Stimulated activated CD4-positive, alpha-beta T cell treated with anti-CD3 and anti-CD28 coated beads, TNF-alpha, amount 100 ng/mL, for 4 hours (primary cell): ENCODE data around the gene HOXA3.

ENCODE experiments used
- DNase-seq, 3 experiments: peaks; one replicate each; pipeline ENCODE4 v3.0.0-alpha.2; 2020; ENCODE audit warnings: low read depth in 3 of 3

The HOXA3 gene

GRCh38 chr7:27189295-27189996, 37.1 kb upstream of the HOXA3 start:
- no peak for DNase-seq

- no peak for DNase-seq
Measured at GRCh38 chr7:27188386-27189294, 36.3 kb upstream of the HOXA3 start.

GRCh38 chr7:27187475-27188385, 35.3 kb upstream of the HOXA3 start:
- no peak for DNase-seq

GRCh38 chr7:27186668-27187474, 34.5 kb upstream of the HOXA3 start:
- no peak for DNase-seq

- no peak for DNase-seq
Measured at GRCh38 chr7:27185854-27186667, 33.7 kb upstream of the HOXA3 start.

GRCh38 chr7:27185013-27185853, 32.9 kb upstream of the HOXA3 start, which contains the start of gene HOXA11:
HOXA11 (minus strand) TSS chr7:27185232; CDS start chr7:27185144, 88 bp downstream.
- no peak for DNase-seq

GRCh38 chr7:27184337-27185012, 32.1 kb upstream of the HOXA3 start:
- DNase-seq, result no peak

- no peak for DNase-seq
Measured at GRCh38 chr7:27183682-27184336, 31.4 kb upstream of the HOXA3 start.

- DNase-seq, result no peak
Measured at GRCh38 chr7:27182861-27183681, 30.7 kb upstream of the HOXA3 start.

GRCh38 chr7:27182285-27182841, 30.0 kb upstream of the HOXA3 start:
- no peak for DNase-seq

- DNase-seq, result no peak
Measured at GRCh38 chr7:27181795-27182275, 29.5 kb upstream of the HOXA3 start.

GRCh38 chr7:27180431-27181420, 28.3 kb upstream of the HOXA3 start:
- DNase-seq, result no peak

GRCh38 chr7:27179503-27180430, 27.4 kb upstream of the HOXA3 start:
- no peak for DNase-seq

GRCh38 chr7:27179030-27179429, 26.6 kb upstream of the HOXA3 start:
- DNase-seq, result no peak
